ENCODE measurements around the gene IGFBP7. TPM values are rescaled to one million over a fixed set of nuclear protein-coding genes. Genes with fewer than 3 reads are reported as not detected.

The IGFBP7 gene
- total and polyA plus RNA-seq, 10 of the 15 experiments (the other 5 are each of a cell fraction or from before 2014, with no cell fraction given), result 0.69 to 1.9 (median 1.4) TPM; not detected in 5

DNA sequence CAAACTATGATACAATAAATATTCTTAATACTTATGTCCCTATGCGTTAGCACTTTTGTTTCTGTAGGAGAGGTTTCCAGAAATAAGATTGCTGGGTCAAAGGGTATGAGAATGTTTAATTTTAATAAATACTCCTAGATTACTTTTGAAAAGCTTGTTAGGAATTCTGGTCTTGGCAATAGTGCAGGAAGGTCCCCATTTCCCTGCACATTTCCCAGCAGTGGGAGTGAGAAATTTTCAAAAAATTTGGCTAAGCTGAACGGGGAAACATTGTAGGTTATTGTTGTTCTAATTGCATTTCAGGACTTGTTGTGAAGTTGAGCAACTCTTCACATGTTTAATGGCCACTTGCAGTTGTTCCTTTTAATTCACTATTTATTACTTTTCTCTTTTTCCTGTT lies 27.1 kb downstream of the IGFBP7 start:
- H3K9me3 ChIP-seq (replicated peaks; ENCODE audit: control insufficient read depth, insufficient read depth, low read length), result no peaks in the 10 kb centered on the region
- RAD21 ChIA-PET (ENCODE audit: unreplicated experiment), result no interaction called here
- no peak overlapping the region for H3K4me2 ChIP-seq (ENCODE audit: control insufficient read depth, insufficient read depth)
- no peak overlapping the region for H2AFZ ChIP-seq (ENCODE audit: control insufficient read depth, low read depth, low read length)
- no peaks in the 10 kb centered on the region for H3K79me2 ChIP-seq (ENCODE audit: control insufficient read depth, insufficient read depth, low read length)
- H3K4me3 ChIP-seq, result no peak overlapping the region
- no peak for TF ChIP-seq EED (IDR thresholded peaks at IDR 0.05; ENCODE audit: low read depth)
- no peak for TF ChIP-seq CBX3 (IDR thresholded peaks at IDR 0.05; ENCODE audit: borderline replicate concordance, low read depth)
- no peak for TF ChIP-seq EGR1 (IDR thresholded peaks at IDR 0.05; ENCODE audit: borderline replicate concordance in 1 of 2, low read depth in 2 of 2, low read length in 2 of 2)
- TF ChIP-seq, protein P1, sequence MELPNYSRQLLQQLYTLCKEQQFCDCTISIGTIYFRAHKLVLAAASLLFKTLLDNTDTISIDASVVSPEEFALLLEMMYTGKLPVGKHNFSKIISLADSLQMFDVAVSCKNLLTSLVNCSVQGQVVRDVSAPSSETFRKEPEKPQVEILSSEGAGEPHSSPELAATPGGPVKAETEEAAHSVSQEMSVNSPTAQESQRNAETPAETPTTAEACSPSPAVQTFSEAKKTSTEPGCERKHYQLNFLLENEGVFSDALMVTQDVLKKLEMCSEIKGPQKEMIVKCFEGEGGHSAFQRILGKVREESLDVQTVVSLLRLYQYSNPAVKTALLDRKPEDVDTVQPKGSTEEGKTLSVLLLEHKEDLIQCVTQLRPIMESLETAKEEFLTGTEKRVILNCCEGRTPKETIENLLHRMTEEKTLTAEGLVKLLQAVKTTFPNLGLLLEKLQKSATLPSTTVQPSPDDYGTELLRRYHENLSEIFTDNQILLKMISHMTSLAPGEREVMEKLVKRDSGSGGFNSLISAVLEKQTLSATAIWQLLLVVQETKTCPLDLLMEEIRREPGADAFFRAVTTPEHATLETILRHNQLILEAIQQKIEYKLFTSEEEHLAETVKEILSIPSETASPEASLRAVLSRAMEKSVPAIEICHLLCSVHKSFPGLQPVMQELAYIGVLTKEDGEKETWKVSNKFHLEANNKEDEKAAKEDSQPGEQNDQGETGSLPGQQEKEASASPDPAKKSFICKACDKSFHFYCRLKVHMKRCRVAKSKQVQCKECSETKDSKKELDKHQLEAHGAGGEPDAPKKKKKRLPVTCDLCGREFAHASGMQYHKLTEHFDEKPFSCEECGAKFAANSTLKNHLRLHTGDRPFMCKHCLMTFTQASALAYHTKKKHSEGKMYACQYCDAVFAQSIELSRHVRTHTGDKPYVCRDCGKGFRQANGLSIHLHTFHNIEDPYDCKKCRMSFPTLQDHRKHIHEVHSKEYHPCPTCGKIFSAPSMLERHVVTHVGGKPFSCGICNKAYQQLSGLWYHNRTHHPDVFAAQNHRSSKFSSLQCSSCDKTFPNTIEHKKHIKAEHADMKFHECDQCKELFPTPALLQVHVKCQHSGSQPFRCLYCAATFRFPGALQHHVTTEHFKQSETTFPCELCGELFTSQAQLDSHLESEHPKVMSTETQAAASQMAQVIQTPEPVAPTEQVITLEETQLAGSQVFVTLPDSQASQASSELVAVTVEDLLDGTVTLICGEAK (IDR thresholded peaks at IDR 0.05; ENCODE audit: borderline replicate concordance), result no peak
- no peak for TF ChIP-seq CREM (IDR thresholded peaks at IDR 0.05; ENCODE audit: low read depth)
- TF ChIP-seq ATF7 (IDR thresholded peaks at IDR 0.05; ENCODE audit: low read depth), result no peak
- TF ChIP-seq RELA (IDR thresholded peaks at IDR 0.05; ENCODE audit: borderline replicate concordance, partially characterized antibody), result no peak
- TF ChIP-seq, protein P2, sequence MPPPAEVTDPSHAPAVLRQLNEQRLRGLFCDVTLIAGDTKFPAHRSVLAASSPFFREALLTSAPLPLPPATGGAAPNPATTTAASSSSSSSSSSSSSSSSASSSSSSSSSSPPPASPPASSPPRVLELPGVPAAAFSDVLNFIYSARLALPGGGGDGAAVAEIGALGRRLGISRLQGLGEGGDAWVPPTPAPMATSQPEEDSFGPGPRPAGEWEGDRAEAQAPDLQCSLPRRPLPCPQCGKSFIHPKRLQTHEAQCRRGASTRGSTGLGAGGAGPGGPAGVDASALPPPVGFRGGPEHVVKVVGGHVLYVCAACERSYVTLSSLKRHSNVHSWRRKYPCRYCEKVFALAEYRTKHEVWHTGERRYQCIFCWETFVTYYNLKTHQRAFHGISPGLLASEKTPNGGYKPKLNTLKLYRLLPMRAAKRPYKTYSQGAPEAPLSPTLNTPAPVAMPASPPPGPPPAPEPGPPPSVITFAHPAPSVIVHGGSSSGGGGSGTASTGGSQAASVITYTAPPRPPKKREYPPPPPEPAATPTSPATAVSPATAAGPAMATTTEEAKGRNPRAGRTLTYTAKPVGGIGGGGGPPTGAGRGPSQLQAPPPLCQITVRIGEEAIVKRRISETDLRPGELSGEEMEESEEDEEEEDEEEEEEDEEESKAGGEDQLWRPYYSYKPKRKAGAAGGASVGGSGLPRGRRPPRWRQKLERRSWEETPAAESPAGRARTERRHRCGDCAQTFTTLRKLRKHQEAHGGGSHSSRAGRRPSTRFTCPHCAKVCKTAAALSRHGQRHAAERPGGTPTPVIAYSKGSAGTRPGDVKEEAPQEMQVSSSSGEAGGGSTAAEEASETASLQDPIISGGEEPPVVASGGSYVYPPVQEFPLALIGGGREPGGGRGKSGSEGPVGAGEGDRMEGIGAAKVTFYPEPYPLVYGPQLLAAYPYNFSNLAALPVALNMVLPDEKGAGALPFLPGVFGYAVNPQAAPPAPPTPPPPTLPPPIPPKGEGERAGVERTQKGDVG (CRISPR knock-in tag; IDR thresholded peaks at IDR 0.05), result no peak
- no peak overlapping the region for H3K9ac ChIP-seq (ENCODE audit: control insufficient read depth, insufficient read depth, low read length)
- no peaks in the 10 kb centered on the region for H3K27me3 ChIP-seq (replicated peaks in 1 of 2; ENCODE audit: control insufficient read depth in 2 of 2, insufficient read depth in 2 of 2, low read length in 1 of 2)
- in situ Hi-C loops (cut with MboI), result no loop called here
- POLR2A ChIA-PET, result no interaction called here
- no peak for FAIRE-seq
- intact Hi-C loops (cut with micrococcal nuclease; ENCODE audit: unreplicated experiment), result no loop called here
- DNase-seq (ENCODE audit: low read depth, low spot score), result no peak
- 19% methylated on average over 2 of the region's 2 CpGs for WGBS (ENCODE audit: insufficient coverage, insufficient replicate concordance, low lambda C conversion rate, missing lambda C conversion rate)
- SMC1A ChIA-PET (ENCODE audit: uncharacterized antibody, unreplicated experiment), result no interaction called here
- CTCF ChIA-PET, result interaction anchor here (0.9 kb wide), 1 partner anchor 9 kb away, joined by 3 read pairs; no protein-coding TSS in a partner anchor
- H3K36me3 ChIP-seq (ENCODE audit: control insufficient read depth in 2 of 2, insufficient read depth in 2 of 2, low read length in 1 of 2), result no peaks in the 10 kb centered on the region
- H3K4me1 ChIP-seq (ENCODE audit: control insufficient read depth, insufficient read depth, low read length), result no peaks in the 10 kb centered on the region
- H4K20me1 ChIP-seq (ENCODE audit: control insufficient read depth, insufficient read depth), result no peaks in the 10 kb centered on the region
- no peak for ATAC-seq
- no TSS peak for BruUV-seq (replicated peaks)
- H3K27ac ChIP-seq (ENCODE audit: control insufficient read depth, insufficient read depth), result no peak overlapping the region

Data from GM12878 (cell line).